Neuronal stem cell (in vitro differentiated cells): ENCODE data around the gene TMEM255B.

Source experiments
- DNase-seq: peaks from one replicate; pipeline ENCODE4 v3.0.0-alpha.2; 2013; ENCODE audit warnings: low spot score
- H2AFZ ChIP-seq: one replicate; pipeline ENCODE4 v1.6.1; 2013; ENCODE audit warnings: mild to moderate bottlenecking, low read length, inconsistent platforms
- H2AK5ac ChIP-seq: 2 replicates; pipeline ENCODE4 v1.6.1; 2013; ENCODE audit warnings: low read depth, mild to moderate bottlenecking, inconsistent platforms, low read length, moderate library complexity, mixed read lengths
- H2BK120ac ChIP-seq: 2 replicates; pipeline ENCODE4 v1.6.1; 2013; ENCODE audit warnings: low read depth, mild to moderate bottlenecking, inconsistent platforms, low read length, moderate library complexity, mixed read lengths
- H2BK12ac ChIP-seq: one replicate; pipeline ENCODE4 v1.6.1; 2013; ENCODE audit warnings: low read length, inconsistent platforms
- H2BK15ac ChIP-seq: 2 replicates; pipeline ENCODE4 v1.6.1; 2013; ENCODE audit warnings: mild to moderate bottlenecking, low read length, inconsistent platforms, mixed read lengths
- H2BK5ac ChIP-seq: one replicate; pipeline ENCODE4 v1.6.1; 2013; ENCODE audit warnings: inconsistent platforms, mild to moderate bottlenecking, low read length, moderate library complexity
- H3K14ac ChIP-seq: one replicate; pipeline ENCODE4 v1.6.1; 2013; ENCODE audit warnings: low read length, inconsistent platforms
- H3K18ac ChIP-seq: 2 replicates; pipeline ENCODE4 v1.6.1; 2013; ENCODE audit warnings: low read length, inconsistent platforms
- H3K23ac ChIP-seq: 2 replicates; pipeline ENCODE4 v1.6.1; 2013; ENCODE audit warnings: low read depth, mild to moderate bottlenecking, mixed read lengths, low read length, inconsistent platforms; ENCODE audit not compliant: poor library complexity
- H3K27ac ChIP-seq: replicated peaks from 3 replicates; pipeline ENCODE4 v1.5.1; 2013; ENCODE audit warnings: low read length, inconsistent platforms
- H3K27me3 ChIP-seq, 3 experiments: 2 replicates each; pipeline ENCODE4 v1.6.1; 2013; ENCODE audit warnings: low read length in 3 of 3, mild to moderate bottlenecking in 2 of 3, inconsistent platforms in 1 of 3, low read depth in 1 of 3, mixed read lengths in 1 of 3, moderate library complexity in 1 of 3; ENCODE audit not compliant: control insufficient read depth in 3 of 3, insufficient read depth in 3 of 3
- H3K36me3 ChIP-seq, 2 donors: replicated peaks in 1 of 2; 2 replicates each; pipeline ENCODE4 v1.6.1; 2013; ENCODE audit warnings: low read length in 2 of 2; ENCODE audit not compliant: control insufficient read depth in 2 of 2, insufficient read depth in 2 of 2
- H3K4ac ChIP-seq: 2 replicates; pipeline ENCODE4 v1.6.1; 2013; ENCODE audit warnings: inconsistent platforms, mild to moderate bottlenecking, low read length, moderate library complexity
- H3K4me1 ChIP-seq, 2 donors: 1 replicate in 1 of 2; 2 replicates in 1 of 2; pipeline ENCODE4 v1.6.1; 2013; ENCODE audit warnings: low read length in 2 of 2, low read depth in 1 of 2; ENCODE audit not compliant: control insufficient read depth in 2 of 2, insufficient read depth in 1 of 2
- H3K4me2 ChIP-seq: one replicate; pipeline ENCODE4 v1.6.1; 2013; ENCODE audit warnings: mild to moderate bottlenecking, low read length, inconsistent platforms; ENCODE audit not compliant: insufficient read depth, poor library complexity, severe bottlenecking
- H3K4me3 ChIP-seq, 2 donors: 2 replicates each; pipeline ENCODE4 v1.5.1; 2013; ENCODE audit warnings: low read length in 2 of 2, mild to moderate bottlenecking in 2 of 2, inconsistent platforms in 1 of 2, moderate library complexity in 1 of 2
- H3K79me1 ChIP-seq: one replicate; pipeline ENCODE4 v1.6.1; 2013; ENCODE audit warnings: low read depth, mild to moderate bottlenecking, inconsistent platforms, low read length, moderate library complexity
- H3K9ac ChIP-seq: one replicate; pipeline ENCODE4 v1.6.1; 2013; ENCODE audit warnings: mild to moderate bottlenecking, low read depth, low read length, inconsistent platforms; ENCODE audit not compliant: poor library complexity
- H3K9me3 ChIP-seq, 2 donors: replicated peaks in 1 of 2; 2 replicates each; pipeline versions ENCODE3 to v1.6.1; 2013; ENCODE audit warnings: low read length in 2 of 2, mild to moderate bottlenecking in 2 of 2, inconsistent platforms in 1 of 2, low read depth in 1 of 2, mixed read lengths in 1 of 2, moderate library complexity in 1 of 2; ENCODE audit not compliant: control insufficient read depth in 2 of 2, insufficient read depth in 1 of 2
- H4K8ac ChIP-seq: one replicate; pipeline ENCODE4 v1.6.1; 2013; ENCODE audit warnings: low read depth, mild to moderate bottlenecking, inconsistent platforms, low read length, moderate library complexity
- H4K91ac ChIP-seq: one replicate; pipeline ENCODE4 v1.6.1; 2013; ENCODE audit warnings: low read length, low read depth, mild to moderate bottlenecking, inconsistent platforms; ENCODE audit not compliant: poor library complexity
- WGBS, 2 donors: extraction: QIAGEN DNeasy Blood & Tissue Kit; methylation state at CpG; one replicate each; pipeline ENCODE4 v1.1.7; 2013; ENCODE audit warnings: missing lambda C conversion rate in 2 of 2, mixed read lengths in 1 of 2; ENCODE audit not compliant: insufficient read length in 2 of 2, insufficient replicate concordance in 1 of 2; ENCODE audit errors: extremely low coverage in 2 of 2; 5-methylcytosine and 5-hydroxymethylcytosine counted together

TMEM255B gene

GRCh38 chr13:113855012-113855921 lies 96.2 kb downstream of the TMEM255B start:
- Histone ChIP-seq H3K18ac (peak overlapping the region; percentile 24), H3K27me3 (peaks cover 0 to 14% (median 0%) of the 10 kb centered on the region in 3 experiments), H2AK5ac (peak overlapping the region; percentile 36), H3K4me3 (no peak overlapping the region), H3K9me3 (no peaks in the 10 kb centered on the region), H3K79me1 (peaks cover 8% of the 10 kb centered on the region), H3K4me1 (peaks cover 19 to 44% of the 10 kb centered on the region in 2 donors), H3K9ac (no peak overlapping the region), H3K4me2 (no peak overlapping the region), H3K36me3 (peaks cover 0 to 4% of the 10 kb centered on the region in 2 donors), H2BK15ac (no peak overlapping the region), H2BK5ac (no peak overlapping the region), H3K23ac (peak overlapping the region; percentile 0), H3K4ac (no peak overlapping the region), H2BK12ac (no peak overlapping the region), H3K14ac (peak overlapping the region; percentile 33), H2BK120ac (no peak overlapping the region), H2AFZ (no peak overlapping the region), H3K27ac (no peak overlapping the region), H4K8ac (no peak overlapping the region), H4K91ac (no peak overlapping the region)
- no CpG with 5 or more reads among the region's 33 CpGs for WGBS, 2 donors
- DNase-seq, result no peak

GRCh38 chr13:113855931-113856715 lies 97.1 kb downstream of the TMEM255B start:
- H2AK5ac ChIP-seq, result peak overlapping the region; percentile 13
- no peak overlapping the region for H3K23ac ChIP-seq
- H3K27ac ChIP-seq, result no peak overlapping the region
- H3K79me1 ChIP-seq, result peaks cover 8% of the 10 kb centered on the region
- H3K4me1 ChIP-seq, result peaks cover 27 to 53% of the 10 kb centered on the region in 2 donors
- H2BK15ac ChIP-seq, result no peak overlapping the region
- no peak overlapping the region for H2AFZ ChIP-seq
- no peak overlapping the region for H2BK5ac ChIP-seq
- H3K18ac ChIP-seq, result peak overlapping the region; percentile 66
- H4K8ac ChIP-seq, result no peak overlapping the region
- no peak overlapping the region for H3K14ac ChIP-seq
- no peak overlapping the region for H3K4ac ChIP-seq
- no peak for DNase-seq
- no peak overlapping the region for H3K4me3 ChIP-seq
- H3K9ac ChIP-seq, result no peak overlapping the region
- peaks cover 0 to 17% (median 0%) of the 10 kb centered on the region in 3 experiments for H3K27me3 ChIP-seq
- no peak overlapping the region for H3K4me2 ChIP-seq
- no peak overlapping the region for H2BK12ac ChIP-seq
- no peak overlapping the region for H2BK120ac ChIP-seq
- WGBS, 2 donors, result no CpG with 5 or more reads among the region's 25 CpGs
- H3K9me3 ChIP-seq, result no peaks in the 10 kb centered on the region
- peaks cover 0 to 4% of the 10 kb centered on the region in 2 donors for H3K36me3 ChIP-seq
- no peak overlapping the region for H4K91ac ChIP-seq

- H3K4me2 ChIP-seq, result no peak overlapping the region
- H3K27me3 ChIP-seq, result peaks cover 0 to 22% (median 0%) of the 10 kb centered on the region in 3 experiments
- no CpG with 5 or more reads among the region's 9 CpGs for WGBS, 2 donors
- no peak overlapping the region for H3K4me3 ChIP-seq
- H2BK12ac ChIP-seq, result peak overlapping the region; percentile 51
- peak overlapping the region; percentile 77 for H3K27ac ChIP-seq
- H3K9ac ChIP-seq, result no peak overlapping the region
- DNase-seq, result no peak
- H3K14ac ChIP-seq, result no peak overlapping the region
- no peak overlapping the region for H2BK5ac ChIP-seq
- peaks cover 8% of the 10 kb centered on the region for H3K79me1 ChIP-seq
- no peak overlapping the region for H3K23ac ChIP-seq
- no peaks in the 10 kb centered on the region for H3K9me3 ChIP-seq
- H2AK5ac ChIP-seq, result peak overlapping the region; percentile 23
- no peak overlapping the region for H2BK15ac ChIP-seq
- H3K4me1 ChIP-seq, result peaks cover 27 to 58% of the 10 kb centered on the region in 2 donors
- H4K91ac ChIP-seq, result no peak overlapping the region
- H3K18ac ChIP-seq, result peak overlapping the region; percentile 66
- H3K36me3 ChIP-seq, result peaks cover 0 to 4% of the 10 kb centered on the region in 2 donors
- H3K4ac ChIP-seq, result no peak overlapping the region
- no peak overlapping the region for H2AFZ ChIP-seq
- H2BK120ac ChIP-seq, result no peak overlapping the region
- H4K8ac ChIP-seq, result no peak overlapping the region
Measured at GRCh38 chr13:113856716-113857065, 97.7 kb downstream of the TMEM255B start.
